ENCODE data around the gene UBE2D3. TPM values are rescaled to one million over a fixed set of nuclear protein-coding genes. Genes with fewer than 3 reads are reported as not detected.
"Not testable (repeated sequence)": the region's sequence is repeated elsewhere in the genome, so short reads cannot be mapped to it uniquely, and the experiment has no call there.

Gene UBE2D3
- total and polyA plus RNA-seq, 2 experiments from 2014 or later: 305 to 326 TPM

- H3K4me3 ChIP-seq: peak overlapping the region; percentile 92
- TF ChIP-seq EZH2 (IDR thresholded peaks at IDR 0.05; ENCODE audit: insufficient read depth, poor library complexity, severe bottlenecking) (no peak), EZH2phosphoT487 (IDR thresholded peaks at IDR 0.05; ENCODE audit: insufficient read depth, low read depth) (no peak)
These were observed 40.9 kb upstream of the UBE2D3 start for GRCh38 chr4:102868153-102868780.

GRCh38 chr4:102867278-102868152, 40.2 kb upstream of the UBE2D3 start:
- peaks cover 81% of the 10 kb centered on the region for H3K79me2 ChIP-seq (ENCODE audit: insufficient read depth)
- H3F3A ChIP-seq (ENCODE audit: insufficient read depth): 0 out of 2 replicates have a peak, but pooled peaks cover 13% of the 10 kb centered on the region
- H3K4me3 ChIP-seq: peak overlapping the region; percentile 92
- DNase-seq: no peak
- WGBS, 2 experiments (ENCODE audit: low coverage in 1 of 2, low lambda C conversion rate in 2 of 2, missing lambda C conversion rate in 2 of 2): 77% methylated on average over 12 of the region's 12 CpGs
- in situ Hi-C loops (cut with MboI): no loop called here
- H3K27ac ChIP-seq: peak overlapping the region; percentile 97
- peak overlapping the region; percentile 90 for H2AFZ ChIP-seq
- peak overlapping the region; percentile 95 for H3K9ac ChIP-seq
- TF ChIP-seq EZH2 (IDR thresholded peaks at IDR 0.05; ENCODE audit: insufficient read depth, poor library complexity, severe bottlenecking): no peak
- no peak for TF ChIP-seq EZH2phosphoT487 (IDR thresholded peaks at IDR 0.05; ENCODE audit: insufficient read depth, low read depth)
- H4K20me1 ChIP-seq (ENCODE audit: insufficient read depth): no peaks in the 10 kb centered on the region
- no peaks in the 10 kb centered on the region for H3K9me3 ChIP-seq (ENCODE audit: low read depth)
- H3K36me3 ChIP-seq (ENCODE audit: low read depth): no peaks in the 10 kb centered on the region
- H3K4me1 ChIP-seq (ENCODE audit: insufficient read depth): peaks cover 17% of the 10 kb centered on the region
- H3K27me3 ChIP-seq (replicated peaks; ENCODE audit: insufficient read depth): no peaks in the 10 kb centered on the region
- H3K4me2 ChIP-seq (ENCODE audit: unreplicated experiment): peak overlapping the region; percentile 82
- no peaks in the 10 kb centered on the region for H3K9me2 ChIP-seq (ENCODE audit: insufficient read depth)

More at GRCh38 chr4:102868153-102868780, 40.9 kb upstream of the UBE2D3 start:
- H3K79me2 ChIP-seq (ENCODE audit: insufficient read depth): peaks cover 85% of the 10 kb centered on the region
- no peaks in the 10 kb centered on the region for H4K20me1 ChIP-seq (ENCODE audit: insufficient read depth)
- H3K36me3 ChIP-seq (ENCODE audit: low read depth): 0 out of 2 replicates have a peak, but pooled peaks cover 3% of the 10 kb centered on the region
- peak overlapping the region; percentile 95 for H3K9ac ChIP-seq
- no peaks in the 10 kb centered on the region for H3K27me3 ChIP-seq (replicated peaks; ENCODE audit: insufficient read depth)
- H3K9me2 ChIP-seq (ENCODE audit: insufficient read depth): no peaks in the 10 kb centered on the region
- H3K9me3 ChIP-seq (ENCODE audit: low read depth): no peaks in the 10 kb centered on the region
- 4 to 6% methylated on average over 22 to 23 of the region's 23 CpGs for WGBS, 2 experiments (ENCODE audit: low coverage in 1 of 2, low lambda C conversion rate in 2 of 2, missing lambda C conversion rate in 2 of 2)
- DNase-seq: no peak
- in situ Hi-C loops (cut with MboI): no loop called here
- peak overlapping the region; percentile 97 for H3K27ac ChIP-seq
- peak overlapping the region; percentile 90 for H2AFZ ChIP-seq
- H3K4me1 ChIP-seq (ENCODE audit: insufficient read depth): peaks cover 17% of the 10 kb centered on the region
- H3F3A ChIP-seq (ENCODE audit: insufficient read depth): 0 out of 2 replicates have a peak, but pooled peaks cover 13% of the 10 kb centered on the region
- H3K4me2 ChIP-seq (ENCODE audit: unreplicated experiment): peak overlapping the region; percentile 82

- in situ Hi-C loops (cut with MboI); H3K4me3 ChIP-seq; H3K36me3 ChIP-seq (ENCODE audit: low read depth); H3K4me2 ChIP-seq (ENCODE audit: unreplicated experiment); H3K9me2 ChIP-seq (ENCODE audit: insufficient read depth); H4K20me1 ChIP-seq (ENCODE audit: insufficient read depth); H3K27ac ChIP-seq; H3K4me1 ChIP-seq (ENCODE audit: insufficient read depth); H3K9me3 ChIP-seq (ENCODE audit: low read depth); DNase-seq; H3K27me3 ChIP-seq (replicated peaks; ENCODE audit: insufficient read depth); H2AFZ ChIP-seq; H3K9ac ChIP-seq: not testable (repeated sequence)
- peaks cover 60% of the 10 kb centered on the region for H3K79me2 ChIP-seq (ENCODE audit: insufficient read depth)
- WGBS, 2 experiments (ENCODE audit: low coverage in 1 of 2, low lambda C conversion rate in 2 of 2, missing lambda C conversion rate in 2 of 2): 96 to 98% methylated on average over 5 of the region's 5 CpGs
- H3F3A ChIP-seq (ENCODE audit: insufficient read depth): 0 out of 2 replicates have a peak, but pooled peaks cover 13% of the 10 kb centered on the region
These were observed 38.0 kb upstream of the UBE2D3 start for GRCh38 chr4:102865327-102865726.

- Histone ChIP-seq H3K4me1 (ENCODE audit: insufficient read depth) (no peaks in the 10 kb centered on the region), H3K9me3 (ENCODE audit: low read depth) (no peaks in the 10 kb centered on the region), H3K4me3 (no peak overlapping the region), H3K27me3 (replicated peaks; ENCODE audit: insufficient read depth) (no peaks in the 10 kb centered on the region), H3K36me3 (ENCODE audit: low read depth) (0 out of 2 replicates have a peak, but pooled peaks cover 5% of the 10 kb centered on the region), H3K9ac (no peak overlapping the region), H3K27ac (no peak overlapping the region), H3K9me2 (ENCODE audit: insufficient read depth) (no peaks in the 10 kb centered on the region), H3K79me2 (ENCODE audit: insufficient read depth) (peaks cover 47% of the 10 kb centered on the region), H2AFZ (no peak overlapping the region), H4K20me1 (ENCODE audit: insufficient read depth) (no peaks in the 10 kb centered on the region), H3K4me2 (ENCODE audit: unreplicated experiment) (no peak overlapping the region), H3F3A (ENCODE audit: insufficient read depth) (0 out of 2 replicates have a peak, but pooled peaks cover 7% of the 10 kb centered on the region)
- in situ Hi-C loops (cut with MboI): no loop called here
- 90 to 100% methylated on average over 1 of the region's 1 CpG for WGBS, 2 experiments (ENCODE audit: low coverage in 1 of 2, low lambda C conversion rate in 2 of 2, missing lambda C conversion rate in 2 of 2)
- no peak for DNase-seq
- TF ChIP-seq EZH2phosphoT487 (IDR thresholded peaks at IDR 0.05; ENCODE audit: insufficient read depth, low read depth): no peak
- TF ChIP-seq EZH2 (IDR thresholded peaks at IDR 0.05; ENCODE audit: insufficient read depth, poor library complexity, severe bottlenecking): no peak
These were observed 35.4 kb upstream of the UBE2D3 start for GRCh38 chr4:102862747-102863146.
